GM18861 (cell line): ENCODE measurements around the gene TRIO.
"Not testable (repeated sequence)": the region's sequence is repeated elsewhere in the genome, so short reads cannot be mapped to it uniquely, and the experiment has no call there.

Source experiments
- ATAC-seq: cut with Tn5 transposase; IDR thresholded peaks from one replicate; pipeline ENCODE4 v1.9.1; 2021; ENCODE audit not compliant: unreplicated experiment

The TRIO gene

DNA sequence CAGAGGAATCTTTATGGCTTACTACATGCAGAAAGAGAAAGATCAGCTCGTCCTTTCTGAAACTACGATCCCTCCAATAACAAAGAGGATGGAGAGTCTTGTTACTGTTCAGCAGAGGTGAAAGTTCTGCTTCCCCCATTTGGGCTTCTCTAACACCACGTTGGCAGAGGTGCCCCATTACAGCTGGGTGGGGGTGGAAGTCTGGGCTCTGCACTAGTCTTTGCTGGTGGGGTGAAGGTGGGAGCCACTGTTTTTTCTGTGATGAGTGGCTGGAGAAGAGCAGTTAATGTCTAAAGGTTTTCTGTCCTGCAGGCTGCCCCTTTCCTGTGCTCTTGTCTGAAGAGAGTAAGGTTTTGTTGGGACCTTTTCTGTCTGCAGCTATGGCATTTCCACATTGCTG is 373.8 kb downstream of the TRIO start:
- no peak for ATAC-seq

DNA sequence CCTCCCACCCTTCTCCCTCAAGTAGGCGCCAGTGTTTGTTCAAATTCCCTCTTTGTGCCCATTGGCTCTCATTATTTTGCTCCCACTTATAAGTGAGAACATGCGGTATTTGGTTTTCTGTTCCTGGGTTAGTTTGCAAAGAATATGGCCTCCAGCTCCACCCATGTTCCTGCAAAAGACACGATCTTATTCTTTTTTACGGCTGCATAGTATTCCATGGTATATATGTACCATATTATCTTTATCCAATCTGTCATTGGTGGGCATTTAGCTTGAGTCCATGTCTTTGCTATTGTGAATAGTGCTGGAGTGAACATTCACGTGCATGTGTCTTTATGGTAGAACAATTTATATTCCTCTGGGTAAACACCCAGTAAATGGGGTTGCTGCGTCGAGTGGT is 375.5 kb downstream of the TRIO start:
- ATAC-seq, result no peak

DNA sequence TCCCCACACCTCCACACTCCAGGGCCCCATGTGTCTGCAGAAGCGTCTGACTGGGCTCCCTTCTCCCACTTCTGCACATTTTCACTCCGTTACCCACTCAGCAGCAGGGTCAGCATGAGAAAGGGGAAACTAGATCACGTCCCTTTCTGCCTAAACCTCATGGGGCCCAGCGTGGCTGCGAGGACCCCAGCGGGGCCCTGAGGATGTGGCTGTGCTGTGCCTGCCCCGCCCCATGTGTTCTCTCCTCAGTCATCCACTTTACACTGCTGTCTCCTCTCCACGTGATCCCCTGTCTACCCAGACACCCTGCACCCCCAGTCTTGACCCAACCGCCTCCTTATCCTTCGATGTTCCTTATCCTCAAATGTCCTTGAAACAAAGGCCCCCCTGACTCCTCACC is 378.6 kb downstream of the TRIO start:
- ATAC-seq, result no peak

DNA sequence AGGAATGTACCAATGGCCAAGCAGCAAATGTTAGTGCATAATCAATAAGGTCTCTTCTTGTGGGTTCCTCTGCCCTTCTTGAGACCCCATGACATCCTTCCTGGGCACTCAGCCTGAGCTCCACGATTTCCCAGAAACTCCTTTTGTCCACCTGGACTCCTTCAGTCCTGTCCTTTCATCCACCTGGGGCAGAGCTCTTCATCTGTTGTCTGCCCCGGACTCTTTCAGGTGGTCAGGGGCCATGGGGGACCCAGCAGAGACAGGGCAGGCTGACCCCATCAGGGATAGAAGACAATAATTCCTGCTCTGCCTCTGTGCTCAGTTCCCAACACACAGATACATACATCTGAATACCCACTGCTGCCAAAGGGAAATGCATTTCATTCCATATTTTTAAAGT is 379.6 kb downstream of the TRIO start:
- no peak for ATAC-seq

DNA sequence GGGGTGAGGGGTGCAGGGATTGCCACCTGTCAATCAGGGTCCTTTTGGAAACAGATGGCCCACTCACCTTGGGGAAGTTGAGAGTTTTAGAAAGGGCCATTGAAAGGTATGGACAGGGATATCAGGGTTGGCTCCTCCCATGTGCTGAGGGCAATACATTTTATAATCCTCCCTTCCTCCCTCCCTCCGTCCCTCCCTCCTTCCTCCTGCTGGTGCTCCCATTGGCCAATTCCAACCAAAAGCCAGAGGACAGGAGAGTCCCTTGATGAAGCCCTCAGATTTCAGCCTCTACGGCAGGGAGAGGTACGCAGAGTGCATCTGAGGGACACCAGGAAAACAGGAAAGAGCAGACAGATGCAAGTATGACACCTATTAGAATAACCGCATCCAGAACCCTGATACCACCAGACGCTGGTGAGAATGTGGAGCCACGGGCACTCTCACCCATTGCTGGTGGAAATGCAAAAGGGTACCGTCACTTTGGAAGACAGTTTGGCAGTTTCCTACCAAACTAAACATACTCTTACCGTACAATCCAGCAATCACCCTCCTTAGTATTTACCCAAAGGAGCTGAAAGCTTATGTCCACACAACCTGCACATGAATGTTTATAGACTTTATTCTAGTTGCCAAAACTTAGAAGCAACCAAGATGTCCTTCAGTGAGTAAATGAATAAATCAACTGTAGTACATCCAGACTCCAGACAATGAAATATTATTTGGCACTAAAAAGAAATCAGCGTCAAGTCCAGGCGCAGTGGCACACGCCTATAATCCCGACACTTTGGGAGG is 380.3 kb downstream of the TRIO start:
- no peak for ATAC-seq

DNA sequence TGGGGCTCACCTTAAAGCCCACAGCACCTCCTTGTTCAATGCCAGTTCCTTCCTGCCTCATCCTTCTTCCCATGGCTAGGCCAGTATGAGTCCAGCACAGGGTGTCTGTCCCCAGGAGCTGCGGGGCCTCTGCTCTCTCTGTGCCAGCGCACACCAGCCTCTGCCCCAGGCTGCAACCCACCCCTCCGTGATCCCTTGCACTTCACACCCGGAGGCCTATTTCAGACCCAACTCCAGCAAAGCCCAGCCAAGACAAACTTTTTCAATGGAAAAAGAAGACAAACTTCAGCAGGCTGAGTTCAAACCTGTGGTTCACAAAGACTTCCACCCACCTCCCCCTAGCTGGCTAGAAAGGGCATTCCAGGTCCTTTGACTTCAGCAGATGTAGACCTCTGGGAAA is 382.3 kb downstream of the TRIO start:
- ATAC-seq, result no peak

DNA sequence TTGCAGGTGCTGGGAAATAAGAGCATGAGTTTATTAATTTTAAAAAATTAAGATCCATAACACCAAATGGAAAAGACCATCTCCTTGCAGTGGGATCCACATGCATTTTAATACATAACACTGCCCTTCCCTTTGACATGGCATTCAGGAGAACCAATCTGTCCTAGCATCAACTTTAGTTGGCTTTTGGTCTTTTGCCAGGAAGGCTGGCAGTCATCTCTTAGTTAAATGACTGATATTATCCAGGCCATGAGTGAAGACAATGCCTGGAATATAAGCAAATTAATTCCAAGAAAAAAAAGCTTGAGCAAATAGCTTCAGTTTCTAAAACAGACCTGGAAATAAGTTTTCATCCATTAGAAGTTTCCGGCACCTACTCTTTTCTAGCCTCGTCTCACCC is 383.4 kb downstream of the TRIO start:
- no peak for ATAC-seq

DNA sequence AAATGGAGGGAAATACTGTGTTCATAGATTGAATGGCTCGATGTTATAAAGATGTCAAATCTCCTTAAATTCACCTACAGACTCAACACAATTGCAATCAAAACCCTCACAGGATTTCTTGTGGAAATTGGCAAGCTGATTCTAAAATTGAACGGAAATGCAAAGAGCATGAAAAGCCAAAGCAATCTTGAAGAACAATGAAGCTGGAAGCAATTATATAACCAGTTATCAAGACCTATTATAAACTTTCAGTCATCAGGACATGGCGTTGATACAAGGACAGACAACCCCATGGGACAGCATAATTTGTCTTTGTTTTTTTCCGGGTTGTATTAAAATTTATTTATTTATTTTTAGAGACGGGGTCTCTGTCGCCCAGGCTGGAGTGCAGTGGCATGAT is 385.0 kb downstream of the TRIO start:
- ATAC-seq, result no peak

- ATAC-seq, result no peak
Measured at GRCh38 chr5:14528926-14529325, 385.8 kb downstream of the TRIO start.

DNA sequence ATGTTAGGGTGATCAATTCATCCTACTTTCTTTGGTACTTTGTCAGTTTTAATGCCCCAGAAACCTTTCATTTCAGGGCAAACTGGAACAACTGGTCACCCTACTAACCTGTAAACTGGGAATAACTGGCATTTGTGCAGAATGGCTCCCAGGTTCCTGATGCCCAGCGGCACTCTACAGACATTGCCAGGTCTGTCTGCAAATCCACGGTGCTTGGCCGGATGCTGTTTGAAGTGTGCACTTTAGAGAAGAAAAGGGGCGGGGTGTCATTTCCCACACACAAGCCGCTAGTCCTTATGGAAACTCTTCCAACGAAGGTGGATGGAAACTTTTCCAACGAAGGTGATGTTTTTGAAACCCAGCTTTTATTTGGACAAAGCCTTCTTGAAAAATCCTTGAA is 388.5 kb downstream of the TRIO start:
- ATAC-seq, result no peak

- ATAC-seq, result no peak
Measured at GRCh38 chr5:14532180-14532579, 389.0 kb downstream of the TRIO start.

DNA sequence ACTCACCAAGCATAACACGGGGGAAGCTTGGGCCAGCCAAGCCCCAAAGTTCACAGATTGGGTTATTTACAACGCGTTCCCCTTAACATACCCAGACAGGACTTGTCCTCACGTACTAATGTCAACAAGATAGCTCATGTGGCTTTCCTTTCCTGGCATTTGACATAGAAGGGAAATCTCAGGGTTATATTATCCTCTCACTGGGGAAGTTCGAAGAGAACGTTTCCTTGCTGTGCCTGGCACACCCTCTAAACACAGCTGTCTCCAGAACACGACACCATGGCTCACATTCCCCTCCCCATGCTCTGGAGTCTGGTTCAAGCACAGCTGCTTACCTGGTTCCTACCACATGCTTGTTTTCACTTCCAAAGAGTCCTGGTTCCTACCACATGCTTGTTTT is 391.6 kb downstream of the TRIO start:
- ATAC-seq, result no peak

DNA sequence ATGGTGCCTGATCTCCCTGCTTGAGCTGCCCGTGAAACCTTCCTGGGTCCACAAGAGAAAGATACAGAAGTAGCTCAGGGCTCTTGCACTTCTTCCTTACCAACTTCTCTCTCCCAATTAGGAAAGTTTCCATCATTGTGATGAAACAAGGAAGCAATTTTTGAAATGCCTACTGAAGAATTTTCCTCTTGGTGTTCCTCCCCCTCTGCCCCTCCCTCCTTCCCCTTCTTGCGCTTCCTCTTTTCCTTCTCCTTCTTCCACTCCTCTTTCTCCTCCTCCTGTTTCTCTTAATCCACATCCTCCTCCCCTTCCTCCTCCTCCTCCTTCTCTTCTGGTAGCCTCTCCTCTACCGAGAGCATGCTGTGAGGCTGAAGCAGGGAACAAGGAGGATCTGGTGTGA is 402.2 kb downstream of the TRIO start:
- no peak for ATAC-seq

GRCh38 chr5:14545862-14546261 is 402.7 kb downstream of the TRIO start:
- ATAC-seq, result no peak

- ATAC-seq, result no peak
Measured at GRCh38 chr5:14547666-14548065, 404.5 kb downstream of the TRIO start.

DNA sequence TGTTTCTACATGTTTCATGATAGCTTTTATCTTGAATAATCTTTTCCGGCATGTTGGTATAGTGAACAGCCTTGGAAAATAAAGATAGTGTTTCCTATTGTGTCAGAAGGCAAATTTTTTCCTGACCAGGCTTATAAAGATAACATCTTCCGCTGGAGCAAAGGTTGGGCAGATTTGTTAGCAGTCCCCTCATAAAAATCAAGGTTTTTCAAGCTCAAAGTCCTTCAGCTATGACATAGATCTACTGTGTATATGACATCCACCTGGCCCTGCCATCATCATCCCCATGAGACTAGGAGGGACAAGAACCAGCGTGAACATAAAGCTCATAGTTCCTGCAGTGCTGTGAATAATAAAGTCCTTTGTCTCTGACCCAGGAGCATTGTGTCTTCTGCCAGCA is 408.1 kb downstream of the TRIO start:
- no peak for ATAC-seq

- ATAC-seq, result no peak
Measured at GRCh38 chr5:14552017-14552416, 408.9 kb downstream of the TRIO start.

DNA sequence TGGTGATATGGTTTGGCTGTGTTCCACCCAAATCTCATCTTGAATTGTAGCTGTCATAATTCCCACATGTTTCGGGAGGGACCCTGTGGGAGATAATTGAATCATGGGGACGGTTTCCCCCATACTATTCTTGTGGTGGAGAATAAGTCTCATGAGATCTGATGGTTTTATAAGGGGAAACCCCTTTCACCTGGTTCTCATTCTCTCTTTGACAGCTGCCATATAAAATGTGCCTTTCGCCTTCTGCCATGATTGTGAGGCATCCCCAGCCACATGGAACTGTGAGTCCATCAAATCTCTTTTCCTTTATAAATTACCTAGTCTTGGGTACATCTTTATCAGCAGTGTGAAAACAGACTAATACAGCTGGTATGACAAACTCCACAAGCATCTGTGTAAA is 411.1 kb downstream of the TRIO start:
- not testable (repeated sequence) for ATAC-seq

DNA sequence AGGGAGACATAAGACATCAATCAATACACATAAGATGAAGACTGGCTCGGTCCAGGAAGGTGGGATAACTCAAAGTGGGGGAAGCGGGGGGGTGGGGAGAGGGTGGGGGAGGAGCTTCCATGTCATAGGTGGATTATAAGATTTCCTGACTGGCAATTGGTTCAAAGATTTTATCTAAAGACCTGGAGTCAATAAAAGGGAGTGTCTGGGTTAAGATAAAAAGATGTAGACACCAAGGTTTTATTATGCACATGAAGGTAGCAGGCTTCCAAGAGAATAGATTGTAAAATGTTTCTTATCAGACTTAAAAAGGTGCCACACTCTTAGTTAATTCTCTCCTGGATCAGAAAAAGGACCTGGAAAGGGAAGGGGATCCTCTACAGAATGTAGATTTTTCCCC is 412.9 kb downstream of the TRIO start:
- ATAC-seq, result no peak

GRCh38 chr5:14557203-14557770 is 414.1 kb downstream of the TRIO start:
- ATAC-seq, result no peak

DNA sequence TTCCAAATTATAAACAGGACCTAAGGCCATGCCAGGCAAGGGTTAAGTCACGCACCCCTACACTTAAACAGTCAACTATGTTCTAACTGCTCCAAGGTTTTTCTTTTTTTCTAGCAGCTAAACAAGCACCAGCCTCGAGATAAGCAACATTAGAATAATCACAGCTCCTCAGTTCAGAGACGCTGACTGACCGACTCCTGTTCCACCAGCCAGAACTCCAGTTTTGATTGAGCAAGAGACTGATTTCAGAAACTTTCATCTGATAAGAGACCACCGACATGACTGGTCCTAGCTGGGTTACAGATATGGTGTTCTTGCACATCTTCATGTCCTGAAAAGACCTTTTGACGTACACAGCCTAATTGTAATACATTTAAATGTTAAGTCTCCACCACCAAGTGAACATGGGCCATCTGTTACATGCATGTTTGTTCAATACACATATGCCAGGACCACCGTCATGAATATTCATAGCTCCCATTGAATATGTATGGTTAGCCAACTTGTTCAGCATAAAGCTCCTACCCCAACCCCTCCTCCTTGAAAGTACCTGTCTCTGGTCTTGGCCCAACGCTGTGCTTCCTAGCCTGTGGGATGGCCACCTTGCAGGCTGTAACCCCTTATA is 414.8 kb downstream of the TRIO start:
- ATAC-seq, result no peak
